CD4-positive, alpha-beta memory T cell (primary cell): ENCODE data around the gene C6orf141. TPM values are rescaled to one million over a fixed set of nuclear protein-coding genes. Genes with fewer than 3 reads are reported as not detected.
A peak's percentile ranks its signal among the peaks of the same experiment; 100 is the strongest.

Source experiments
- CTCF ChIA-PET: fragments of 350-600 bp; sonication (Branson Sonifier 250); formaldehyde crosslinking; loops from one replicate; lab custom pipeline; 2021; ENCODE audit warnings: inconsistent platforms; ENCODE audit not compliant: partially characterized antibody; lab: Charles Lee
- POLR2A ChIA-PET: fragments of 350-600 bp; sonication (Branson Sonifier 250); formaldehyde crosslinking; loops from one replicate; lab custom pipeline; 2021; ENCODE audit not compliant: partially characterized antibody; lab: Charles Lee
- DNase-seq, 5 donors: peaks; one replicate each; pipeline versions ENCODE4 v3.0.0 to v3.0.0-alpha.2; 2020 to 2022; ENCODE audit warnings: mixed read lengths in 1 of 5
- H3K27ac ChIP-seq: one replicate; pipeline ENCODE4 v1.7.0; 2013; ENCODE audit warnings: low read depth, low read length
- H3K27me3 ChIP-seq: 2 replicates; pipeline ENCODE4 v1.7.0; 2013; ENCODE audit warnings: mild to moderate bottlenecking, low read length, moderate library complexity; ENCODE audit not compliant: insufficient read depth
- H3K36me3 ChIP-seq: 2 replicates; pipeline ENCODE4 v1.7.0; 2013; ENCODE audit warnings: mild to moderate bottlenecking, low read length, moderate library complexity; ENCODE audit not compliant: insufficient read depth
- H3K4me1 ChIP-seq: 2 replicates; pipeline ENCODE4 v1.7.0; 2013; ENCODE audit warnings: mild to moderate bottlenecking, low read length, moderate library complexity; ENCODE audit not compliant: insufficient read depth
- H3K4me3 ChIP-seq, 2 donors: one replicate each; pipeline ENCODE4 v1.7.0; 2013; ENCODE audit warnings: low read length in 2 of 2, mild to moderate bottlenecking in 1 of 2
- H3K9me3 ChIP-seq, 2 donors: one replicate each; pipeline ENCODE4 v1.7.0; 2013; ENCODE audit warnings: low read length in 2 of 2, control low read depth in 1 of 2; ENCODE audit not compliant: control insufficient read depth in 1 of 2
- H3K27ac Mint-ChIP-seq, 7 donors: one replicate each; pipeline ENCODE4 v1.8.0; 2020 to 2021; ENCODE audit warnings: mixed read lengths in 7 of 7, mild to moderate bottlenecking in 6 of 7, inconsistent platforms in 3 of 7, moderate library complexity in 3 of 7
- H3K27me3 Mint-ChIP-seq, 2 donors: one replicate each; pipeline ENCODE4 v1.8.0; 2020 to 2021; ENCODE audit warnings: mixed read lengths in 2 of 2
- H3K36me3 Mint-ChIP-seq, 2 donors: one replicate each; pipeline ENCODE4 v1.8.0; 2020 to 2021; ENCODE audit warnings: mixed read lengths in 2 of 2, inconsistent platforms in 1 of 2, mild to moderate bottlenecking in 1 of 2
- H3K4me1 Mint-ChIP-seq, 4 donors: one replicate each; pipeline ENCODE4 v1.8.0; 2020 to 2021; ENCODE audit warnings: mixed read lengths in 4 of 4, mild to moderate bottlenecking in 1 of 4
- H3K4me3 Mint-ChIP-seq, 8 donors: one replicate each; pipeline ENCODE4 v1.8.0; 2020 to 2021; ENCODE audit warnings: mixed read lengths in 8 of 8, mild to moderate bottlenecking in 7 of 8, moderate library complexity in 6 of 8, inconsistent platforms in 3 of 8
- H3K9me3 Mint-ChIP-seq, 8 donors: one replicate each; pipeline ENCODE4 v1.8.0; 2020 to 2021; ENCODE audit warnings: mixed read lengths in 8 of 8, mild to moderate bottlenecking in 5 of 8, inconsistent platforms in 3 of 8, moderate library complexity in 1 of 8
- intact Hi-C: fragments of 100-400 bp; cut with micrococcal nuclease; formaldehyde crosslinking; loops from one replicate; pipeline ENCODE4 v1.15.1; 2023
- polyA plus RNA-seq, 2 donors: library from polyadenylated mRNA; unstranded; fragments of 300-500 nt; fragmentation: Illumina TruSeq; gene quantifications; one replicate each; pipeline ENCODE4 v1.2.3, GENCODE V29; 2021
- total RNA-seq, 2 experiments: library from RNA; stranded (reverse); gene quantifications; one replicate each; pipeline ENCODE4 v1.2.3, GENCODE V29; 2021

The C6orf141 gene
- total and polyA plus RNA-seq, 4 experiments from 2014 or later, result not detected

DNA sequence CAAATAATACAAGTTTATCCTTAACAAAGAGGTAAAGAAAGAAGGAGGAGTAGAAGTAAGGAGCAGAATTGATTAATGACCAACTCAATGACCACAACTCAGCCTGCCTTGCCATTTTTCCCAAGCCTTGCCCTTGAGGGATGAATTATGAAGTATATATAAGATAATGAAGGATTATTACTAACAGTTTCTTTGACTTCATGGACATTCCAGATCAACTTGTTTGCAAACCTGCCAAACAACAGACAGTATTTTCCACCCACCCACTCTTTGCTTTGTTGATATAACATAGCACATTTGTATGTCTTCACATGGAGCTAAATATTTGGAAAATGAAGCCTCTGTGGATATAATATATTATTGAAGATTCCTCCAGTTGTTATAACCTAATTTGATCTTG is 9.9 kb upstream of the C6orf141 start:
- Histone ChIP-seq H3K9me3 (no peaks in the 10 kb centered on the region), H3K4me3 (no peak overlapping the region), H3K4me1 (no peaks in the 10 kb centered on the region), H3K36me3 (no peaks in the 10 kb centered on the region), H3K27ac (no peak overlapping the region), H3K27me3 (no peaks in the 10 kb centered on the region)
- peaks cover 0 to 1% of the 10 kb centered on the region in 2 donors for H3K27me3 Mint-ChIP-seq
- no peak overlapping the region for H3K4me3 Mint-ChIP-seq
- no peaks in the 10 kb centered on the region for H3K36me3 Mint-ChIP-seq
- ChIA-PET CTCF (no interaction called here), POLR2A (no interaction called here)
- no peak for DNase-seq
- no peaks in the 10 kb centered on the region for H3K4me1 Mint-ChIP-seq
- no peak overlapping the region for H3K27ac Mint-ChIP-seq
- intact Hi-C loops, result no loop called here
- no peaks in the 10 kb centered on the region for H3K9me3 Mint-ChIP-seq

DNA sequence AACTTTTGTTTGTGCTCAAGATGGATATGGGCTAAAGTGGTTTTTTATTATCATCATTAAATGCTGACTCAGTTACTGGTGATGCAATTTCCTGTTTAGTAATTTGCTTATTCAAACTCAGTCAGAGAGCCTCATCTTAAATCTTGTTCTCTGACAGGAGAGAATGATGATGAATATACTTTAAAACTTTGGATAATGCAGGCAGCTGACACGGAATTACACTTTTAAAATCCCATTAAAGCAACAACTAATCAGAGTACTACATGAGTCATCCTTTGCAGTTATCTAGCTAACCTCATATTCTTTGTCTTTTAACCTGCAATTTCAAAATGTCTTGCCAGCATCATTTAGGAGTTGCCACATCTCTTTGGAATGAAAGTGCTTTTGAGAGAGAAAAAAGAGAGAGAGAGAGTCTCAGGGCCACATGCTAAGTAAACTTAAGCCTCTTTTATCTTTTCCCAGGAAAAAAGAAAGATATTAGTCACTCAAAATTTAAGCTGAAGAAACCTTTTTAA is 9.2 kb upstream of the C6orf141 start:
- POLR2A ChIA-PET, result no interaction called here
- CTCF ChIA-PET, result no interaction called here
- no peaks in the 10 kb centered on the region for H3K4me1 ChIP-seq
- intact Hi-C loops, result no loop called here
- H3K4me3 ChIP-seq, result no peak overlapping the region
- H3K4me3 Mint-ChIP-seq, result no peak overlapping the region
- peaks cover 0 to 1% of the 10 kb centered on the region in 2 donors for H3K27me3 Mint-ChIP-seq
- H3K4me1 Mint-ChIP-seq, result no peaks in the 10 kb centered on the region
- H3K9me3 Mint-ChIP-seq, result no peaks in the 10 kb centered on the region
- H3K36me3 Mint-ChIP-seq, result no peaks in the 10 kb centered on the region
- no peaks in the 10 kb centered on the region for H3K9me3 ChIP-seq
- no peaks in the 10 kb centered on the region for H3K27me3 ChIP-seq
- H3K27ac Mint-ChIP-seq, result no peak overlapping the region
- DNase-seq, result no peak
- no peak overlapping the region for H3K27ac ChIP-seq
- no peaks in the 10 kb centered on the region for H3K36me3 ChIP-seq

DNA sequence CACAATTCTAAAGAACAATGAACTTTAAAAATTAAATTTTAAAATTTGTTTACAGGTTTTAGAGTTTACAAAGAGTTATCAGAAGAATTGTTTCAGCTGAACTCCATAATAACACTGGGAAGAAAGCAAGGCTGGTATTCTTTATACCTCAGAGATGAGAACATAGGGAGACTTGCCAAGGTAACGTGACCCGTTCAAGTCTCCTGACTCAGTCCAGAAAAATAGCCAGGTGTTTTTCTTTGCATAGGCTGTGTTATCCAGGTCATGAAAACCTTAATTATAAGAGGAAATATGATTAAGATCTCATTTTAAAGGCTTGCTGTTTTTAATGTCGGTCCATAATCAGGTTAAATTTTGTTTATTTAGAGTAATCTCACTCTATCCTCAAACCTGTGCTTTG is 8.5 kb upstream of the C6orf141 start:
- intact Hi-C loops, result no loop called here
- Mint-ChIP-seq H3K9me3 (no peaks in the 10 kb centered on the region), H3K27ac (no peak overlapping the region), H3K36me3 (no peaks in the 10 kb centered on the region), H3K4me1 (no peaks in the 10 kb centered on the region), H3K27me3 (peaks cover 0 to 1% of the 10 kb centered on the region in 2 donors), H3K4me3 (no peak overlapping the region)
- Histone ChIP-seq H3K27me3 (no peaks in the 10 kb centered on the region), H3K4me1 (no peaks in the 10 kb centered on the region), H3K4me3 (no peak overlapping the region), H3K9me3 (no peaks in the 10 kb centered on the region), H3K27ac (no peak overlapping the region), H3K36me3 (no peaks in the 10 kb centered on the region)
- no peak for DNase-seq
- POLR2A ChIA-PET, result no interaction called here
- CTCF ChIA-PET, result no interaction called here

DNA sequence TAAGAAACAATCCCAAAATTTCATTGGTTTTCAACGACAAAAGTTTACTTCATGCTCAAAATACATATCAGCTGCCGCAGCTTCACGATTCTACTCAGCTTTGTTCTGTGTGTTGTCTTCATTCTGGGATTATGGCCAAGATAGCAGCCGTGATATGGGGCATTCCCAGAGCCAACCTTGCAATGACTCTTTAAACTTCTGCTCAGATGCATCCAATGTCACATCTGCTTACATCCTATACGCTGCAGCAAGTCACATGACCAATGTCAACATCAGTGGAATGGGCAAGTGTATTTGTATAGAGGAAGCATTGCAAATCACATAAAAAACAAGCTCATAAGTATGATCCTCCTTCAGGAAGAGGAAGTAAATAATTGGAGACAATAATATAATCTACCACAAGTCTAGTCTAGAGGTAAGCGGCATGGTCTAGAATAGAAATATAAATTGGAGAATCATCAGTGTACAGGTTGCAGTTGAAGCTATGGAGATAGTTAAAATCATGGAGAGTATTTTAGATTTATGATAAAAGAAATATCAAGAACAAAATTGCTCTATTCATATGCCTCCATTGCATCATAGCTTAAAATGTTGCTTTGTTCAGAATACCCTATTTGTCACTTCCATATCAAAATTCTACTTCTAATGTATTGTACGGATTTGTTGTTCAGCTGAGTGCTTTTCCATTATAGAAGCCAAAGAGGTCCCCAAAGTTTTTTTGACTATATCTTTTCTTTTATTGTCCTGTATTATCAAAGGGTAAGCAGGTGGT is 7.2 kb upstream of the C6orf141 start:
- intact Hi-C loops, result no loop called here
- Histone ChIP-seq H3K9me3 (no peaks in the 10 kb centered on the region), H3K27me3 (no peaks in the 10 kb centered on the region), H3K4me3 (no peak overlapping the region), H3K27ac (no peak overlapping the region), H3K36me3 (no peaks in the 10 kb centered on the region), H3K4me1 (no peaks in the 10 kb centered on the region)
- H3K4me3 Mint-ChIP-seq, result no peak overlapping the region
- no peak overlapping the region for H3K27ac Mint-ChIP-seq
- no peaks in the 10 kb centered on the region for H3K36me3 Mint-ChIP-seq
- DNase-seq, result no peak
- H3K9me3 Mint-ChIP-seq, result no peaks in the 10 kb centered on the region
- ChIA-PET POLR2A (no interaction called here), CTCF (interaction anchor here (1.5 to 1.6 kb wide), 2 partner anchors 9 to 11 kb away, joined by 4 read pairs; no protein-coding TSS in a partner anchor)
- no peaks in the 10 kb centered on the region for H3K4me1 Mint-ChIP-seq
- peaks cover 0 to 1% of the 10 kb centered on the region in 2 donors for H3K27me3 Mint-ChIP-seq

DNA sequence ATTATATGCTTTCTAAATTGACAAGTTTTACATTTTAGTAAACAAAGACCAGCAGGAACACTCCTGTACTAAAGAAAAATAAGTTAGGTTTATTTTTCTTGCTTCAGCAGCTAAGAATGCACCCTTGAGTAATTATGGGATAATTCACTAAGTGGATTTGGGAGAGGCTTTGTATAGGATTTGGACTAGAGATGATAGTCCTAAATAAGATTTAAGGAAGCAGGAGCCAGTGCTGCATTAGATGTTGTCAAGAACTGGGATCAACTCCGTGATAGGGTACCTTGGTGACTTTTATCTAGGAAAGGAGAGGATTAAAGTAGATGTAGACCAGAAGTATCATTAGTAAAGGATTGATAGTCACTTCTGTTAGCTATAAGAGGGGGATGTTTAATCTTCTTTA is 4.1 kb upstream of the C6orf141 start:
- Histone ChIP-seq H3K9me3 (no peaks in the 10 kb centered on the region), H3K27ac (no peak overlapping the region), H3K4me3 (no peak overlapping the region), H3K4me1 (peaks cover 12% of the 10 kb centered on the region), H3K27me3 (no peaks in the 10 kb centered on the region), H3K36me3 (no peaks in the 10 kb centered on the region)
- POLR2A ChIA-PET, result no interaction called here
- H3K27me3 Mint-ChIP-seq, result peaks cover 6 to 13% of the 10 kb centered on the region in 2 donors
- H3K9me3 Mint-ChIP-seq, result peaks cover 0 to 2% (median 0%) of the 10 kb centered on the region in 8 donors
- CTCF ChIA-PET, result no interaction called here
- no peak overlapping the region for H3K27ac Mint-ChIP-seq
- DNase-seq, result no peak
- H3K4me1 Mint-ChIP-seq, result peaks cover 3 to 12% (median 9%) of the 10 kb centered on the region in 4 donors
- intact Hi-C loops, result no loop called here
- no peak overlapping the region for H3K4me3 Mint-ChIP-seq
- no peaks in the 10 kb centered on the region for H3K36me3 Mint-ChIP-seq

DNA sequence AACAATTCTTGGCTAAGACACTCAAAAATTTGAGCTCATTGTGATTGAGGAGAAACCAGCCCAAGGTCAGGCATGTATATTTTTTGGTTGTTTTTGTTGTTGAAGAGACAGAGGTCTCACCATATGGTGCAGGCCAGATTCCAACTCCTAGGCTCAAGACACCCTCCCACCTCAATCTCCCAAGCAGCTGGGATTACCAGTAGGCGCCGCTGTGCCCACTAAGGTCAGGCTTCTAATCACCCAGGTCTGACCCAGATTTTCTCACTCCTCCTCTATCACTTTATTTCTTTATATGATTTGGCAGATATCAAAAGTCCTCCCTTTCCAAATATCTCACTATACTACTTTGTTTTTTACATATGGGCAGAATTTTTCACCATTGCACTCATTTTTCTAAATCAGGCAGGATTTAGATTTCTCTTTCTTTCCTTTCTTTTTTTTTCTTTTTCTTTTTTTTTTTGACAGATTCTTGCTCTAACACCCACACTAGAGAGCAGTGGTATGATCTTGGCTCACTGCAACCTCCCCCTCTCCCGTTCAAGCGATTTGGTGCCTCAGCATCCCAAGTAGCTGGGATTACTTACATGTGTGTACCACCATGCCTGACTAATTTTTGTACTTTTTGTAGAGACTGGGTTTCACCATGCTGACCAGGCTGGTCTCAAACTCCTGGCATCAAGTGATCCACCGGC is 1.7 kb upstream of the C6orf141 start:
- no peaks in the 10 kb centered on the region for H3K36me3 Mint-ChIP-seq
- CTCF ChIA-PET, result no interaction called here
- H3K27ac ChIP-seq, result no peak overlapping the region
- H3K9me3 Mint-ChIP-seq, result peaks cover 0 to 2% (median 0%) of the 10 kb centered on the region in 8 donors
- intact Hi-C loops, result no loop called here
- H3K9me3 ChIP-seq, result no peaks in the 10 kb centered on the region
- POLR2A ChIA-PET, result no interaction called here
- peak overlapping the region in 2 of 8 donors; percentile 11 to 50 for H3K4me3 Mint-ChIP-seq
- H3K27me3 ChIP-seq, result no peaks in the 10 kb centered on the region
- no peak overlapping the region for H3K27ac Mint-ChIP-seq
- H3K4me3 ChIP-seq, result no peak overlapping the region
- H3K27me3 Mint-ChIP-seq, result peaks cover 7 to 24% of the 10 kb centered on the region in 2 donors
- H3K4me1 Mint-ChIP-seq, result peaks cover 9 to 18% (median 15%) of the 10 kb centered on the region in 4 donors
- DNase-seq, result no peak
- no peaks in the 10 kb centered on the region for H3K36me3 ChIP-seq
- peaks cover 17% of the 10 kb centered on the region for H3K4me1 ChIP-seq

DNA sequence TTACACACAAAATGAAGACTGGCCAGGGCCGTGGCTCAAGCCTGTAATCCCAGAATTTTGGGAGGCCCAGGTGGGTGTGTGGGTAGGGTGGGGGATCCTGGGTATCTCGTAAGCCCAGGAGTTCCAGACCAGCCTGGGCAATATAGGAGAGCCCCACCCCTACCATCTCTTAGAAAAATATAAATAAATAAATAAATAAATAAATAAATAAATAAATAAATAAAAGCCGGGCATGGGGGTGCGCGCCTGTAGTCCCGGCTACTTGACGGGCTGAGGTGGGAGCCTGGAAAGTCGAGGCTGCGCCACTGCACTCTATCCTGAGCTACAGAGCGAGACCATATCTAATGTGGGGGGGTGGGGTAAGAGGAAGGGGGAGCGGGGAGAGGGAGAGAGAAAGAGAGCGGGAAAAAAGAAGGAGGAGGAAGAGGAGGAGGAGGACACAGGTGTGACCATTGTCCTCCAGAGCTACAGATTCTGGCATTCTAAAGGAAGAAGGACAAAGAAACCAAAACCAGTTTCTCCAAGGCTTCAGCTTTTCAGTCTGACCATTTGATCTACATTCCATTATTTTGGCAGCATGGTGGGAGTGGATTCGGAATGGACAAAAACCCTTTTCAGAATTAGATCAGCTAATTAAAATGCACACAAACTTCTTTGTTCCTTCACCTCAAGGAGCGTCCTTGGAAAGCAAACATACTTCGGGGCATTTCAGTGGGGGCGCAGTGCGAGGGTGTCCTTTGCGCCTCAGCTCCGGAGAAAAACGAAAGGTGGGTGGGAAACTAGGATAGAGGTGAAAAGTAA is 577 bp upstream of the C6orf141 start:
- Mint-ChIP-seq H3K9me3 (peaks cover 0 to 2% (median 0%) of the 10 kb centered on the region in 8 donors), H3K36me3 (no peaks in the 10 kb centered on the region), H3K4me3 (peak overlapping the region; percentile 52 to 86 (median 72)), H3K27me3 (peaks cover 7 to 26% of the 10 kb centered on the region in 2 donors), H3K4me1 (peaks cover 9 to 18% (median 15%) of the 10 kb centered on the region in 4 donors), H3K27ac (no peak overlapping the region)
- intact Hi-C loops, result no loop called here
- no peaks in the 10 kb centered on the region for H3K9me3 ChIP-seq
- no peak overlapping the region for H3K4me3 ChIP-seq
- H3K4me1 ChIP-seq, result peaks cover 17% of the 10 kb centered on the region
- POLR2A ChIA-PET, result no interaction called here
- CTCF ChIA-PET, result no interaction called here
- DNase-seq, result no peak
- H3K36me3 ChIP-seq, result no peaks in the 10 kb centered on the region
- no peaks in the 10 kb centered on the region for H3K27me3 ChIP-seq
- H3K27ac ChIP-seq, result no peak overlapping the region
